Stimulated activated CD8-positive, alpha-beta memory T cell treated with anti-CD3 and anti-CD28 coated beads, Interleukin-15, amount 100 ng/mL, for 1 hour (primary cell): ENCODE data around the gene GFOD1.
"Not testable (repeated sequence)": the region's sequence is repeated elsewhere in the genome, so short reads cannot be mapped to it uniquely, and the experiment has no call there.

Experiments
- DNase-seq: peaks from one replicate; pipeline ENCODE4 v3.0.0-alpha.2; 2020; ENCODE audit warnings: low read depth

Gene GFOD1

DNA sequence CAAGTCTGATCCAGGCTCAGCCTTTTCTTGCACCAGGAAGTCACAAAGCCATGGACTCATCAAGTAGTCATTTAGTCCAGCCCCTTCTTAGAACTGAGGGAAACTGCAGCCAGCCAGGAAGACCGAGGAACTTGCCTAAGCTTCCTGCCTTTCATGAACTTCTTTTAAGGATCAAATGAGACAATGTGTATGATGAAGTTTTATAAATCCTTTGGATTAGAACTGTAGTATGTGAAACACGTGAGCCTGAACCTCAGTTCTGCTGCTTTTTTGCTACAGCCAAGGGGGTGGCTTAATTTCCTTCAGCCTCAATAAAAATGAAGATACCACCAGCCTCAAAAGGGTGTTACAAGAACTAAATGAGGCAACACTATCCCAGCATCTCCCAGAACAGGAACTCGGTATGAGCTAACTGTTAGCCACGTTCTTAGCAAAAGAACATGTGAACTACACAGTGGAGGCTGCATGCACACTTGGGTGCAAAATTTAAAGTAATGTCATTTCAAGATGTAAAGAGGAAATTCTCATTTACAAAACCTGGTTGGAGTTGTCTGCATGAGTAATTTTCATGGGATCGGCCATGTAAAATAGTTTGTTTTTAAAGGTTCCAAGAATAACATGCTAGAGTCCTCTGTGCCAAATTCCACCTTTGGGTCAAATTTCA lies 83.0 kb downstream of the GFOD1 start:
- DNase-seq: no peak

DNA sequence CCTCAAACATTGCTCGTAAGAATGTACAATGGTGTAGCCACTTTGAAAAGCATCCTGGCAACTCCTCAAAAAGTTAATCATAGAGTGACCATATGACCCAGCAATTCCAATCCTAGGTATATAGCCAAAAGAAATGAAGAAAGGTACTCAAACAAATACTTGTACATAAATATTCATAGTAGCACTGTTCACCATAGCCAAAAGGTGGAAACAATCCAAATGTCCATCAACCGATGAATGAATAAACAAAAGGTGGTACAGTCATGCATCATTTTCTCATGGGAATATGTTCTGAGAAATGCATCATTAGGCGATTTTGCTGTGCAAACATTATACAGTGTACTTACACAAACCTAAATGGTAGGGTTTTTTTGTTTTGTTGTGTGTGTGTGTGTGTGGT lies 84.7 kb downstream of the GFOD1 start:
- no peak for DNase-seq

DNA sequence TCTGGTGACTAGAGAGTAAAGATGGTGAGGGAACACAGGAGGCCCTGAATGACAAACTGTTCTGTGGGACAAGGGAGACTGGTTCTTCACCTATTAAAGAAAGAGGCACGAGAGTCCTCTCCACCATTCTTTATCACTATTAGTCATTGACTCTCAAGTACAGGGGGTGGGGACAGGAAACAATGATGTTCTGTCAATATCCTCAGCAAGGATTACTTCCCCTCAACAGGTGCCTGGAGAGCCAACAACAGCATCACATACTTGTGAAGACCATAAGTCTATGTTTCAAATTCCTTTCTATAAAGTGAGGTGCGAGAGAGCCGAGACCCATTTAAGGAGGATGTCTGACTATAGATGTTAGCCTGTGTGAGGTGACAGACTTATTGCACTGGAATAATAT lies 86.6 kb downstream of the GFOD1 start:
- DNase-seq: no peak

DNA sequence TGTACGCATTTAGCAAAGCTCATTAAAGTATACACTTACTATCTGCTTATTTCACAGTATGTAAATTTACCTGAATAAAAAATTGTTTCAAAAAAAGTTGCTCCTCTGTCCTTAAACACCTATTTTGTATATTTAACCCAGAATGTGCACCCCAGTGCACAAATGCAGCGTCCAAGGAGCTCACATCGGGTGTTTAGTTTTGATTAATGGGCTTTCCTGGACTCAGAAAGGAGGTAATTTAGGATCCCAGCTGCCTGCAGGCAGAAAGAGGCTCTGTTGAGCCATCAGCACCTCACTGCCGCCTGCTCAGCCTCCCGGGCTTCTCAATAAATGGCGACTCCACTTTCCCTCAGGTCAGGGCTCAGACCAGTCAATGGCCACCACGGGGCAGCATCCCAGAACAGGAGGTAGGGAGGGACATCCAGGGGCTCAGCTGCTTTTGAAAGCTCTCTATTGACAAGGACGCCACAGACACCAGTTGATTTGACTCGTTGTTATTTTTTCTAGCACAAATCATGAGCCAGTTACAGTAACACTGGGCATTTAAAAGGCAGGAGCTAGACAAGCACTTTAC lies 88.9 kb downstream of the GFOD1 start:
- DNase-seq: no peak

DNA sequence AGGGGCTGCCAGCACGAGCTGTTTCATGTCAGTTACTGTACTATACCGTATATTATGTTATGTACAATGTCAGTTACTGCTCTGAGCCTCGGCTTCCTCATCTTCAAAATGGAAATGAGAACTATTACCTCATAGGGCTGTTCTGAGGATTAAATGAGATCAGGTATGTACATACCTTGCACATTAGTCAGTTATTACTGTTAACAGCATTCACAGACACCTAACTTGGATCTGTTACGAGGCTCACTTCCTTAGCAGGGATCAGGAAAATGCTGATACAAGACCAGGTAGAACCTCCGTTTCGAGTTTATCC lies 89.4 kb downstream of the GFOD1 start:
- no peak for DNase-seq

DNA sequence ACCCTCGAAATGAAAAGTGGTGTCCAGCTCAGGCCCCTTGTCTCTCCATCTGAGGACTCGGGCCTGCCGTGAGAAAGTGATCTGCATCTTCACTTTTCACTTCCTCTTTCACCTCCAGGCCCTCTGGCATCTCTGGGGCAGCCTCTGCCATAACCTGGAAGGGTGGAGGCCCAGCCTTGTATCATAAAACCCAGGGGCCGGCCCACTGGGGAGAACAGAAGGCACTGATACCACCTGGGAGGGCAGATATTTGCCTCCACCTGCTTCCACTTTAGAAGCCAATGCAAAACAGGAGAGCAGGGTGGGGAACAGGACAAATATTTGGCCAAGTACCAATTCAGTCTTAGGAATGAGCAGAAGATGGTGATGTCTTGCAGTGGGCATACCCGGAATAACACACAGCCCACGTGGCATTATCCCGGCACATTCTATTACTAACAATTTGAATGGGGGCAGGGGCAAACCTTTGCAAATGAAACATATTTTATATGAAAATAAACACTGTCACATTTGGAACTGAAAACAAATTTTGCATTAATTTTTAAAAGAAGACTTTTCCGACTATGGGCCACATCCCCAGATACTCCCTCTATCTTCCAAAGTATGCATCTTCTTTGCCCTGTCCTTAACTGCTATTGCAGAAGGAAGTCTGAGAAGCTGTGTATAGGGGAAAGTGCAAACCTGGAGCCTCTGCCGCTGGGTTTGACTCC lies 89.9 kb downstream of the GFOD1 start:
- no peak for DNase-seq

DNA sequence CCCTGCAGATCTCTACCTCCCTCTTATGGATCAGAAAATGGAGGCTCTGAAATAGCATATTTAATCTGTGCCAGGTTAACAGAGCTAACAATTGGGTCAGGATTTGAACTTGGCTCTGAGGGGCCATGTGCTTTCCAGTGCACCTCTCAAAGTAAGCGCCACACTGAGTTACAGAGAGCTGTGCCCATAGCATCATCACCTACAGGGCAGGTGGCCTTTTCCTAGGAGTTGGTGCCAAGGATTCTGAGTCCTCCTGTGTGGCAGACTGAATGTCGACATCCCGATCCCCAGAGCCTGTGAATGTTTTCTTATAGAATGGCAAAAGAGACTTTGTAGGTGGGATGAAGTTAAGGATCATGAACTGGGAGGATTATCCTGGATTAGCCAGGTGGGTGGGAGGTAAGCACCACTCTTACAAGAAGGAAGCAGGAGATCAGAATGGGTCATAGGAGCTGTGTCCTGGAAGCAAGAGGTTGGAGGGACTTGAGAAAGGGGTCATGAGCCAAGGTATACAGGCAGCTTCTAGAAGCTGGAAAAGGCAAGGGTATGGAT lies 91.1 kb downstream of the GFOD1 start:
- no peak for DNase-seq

DNA sequence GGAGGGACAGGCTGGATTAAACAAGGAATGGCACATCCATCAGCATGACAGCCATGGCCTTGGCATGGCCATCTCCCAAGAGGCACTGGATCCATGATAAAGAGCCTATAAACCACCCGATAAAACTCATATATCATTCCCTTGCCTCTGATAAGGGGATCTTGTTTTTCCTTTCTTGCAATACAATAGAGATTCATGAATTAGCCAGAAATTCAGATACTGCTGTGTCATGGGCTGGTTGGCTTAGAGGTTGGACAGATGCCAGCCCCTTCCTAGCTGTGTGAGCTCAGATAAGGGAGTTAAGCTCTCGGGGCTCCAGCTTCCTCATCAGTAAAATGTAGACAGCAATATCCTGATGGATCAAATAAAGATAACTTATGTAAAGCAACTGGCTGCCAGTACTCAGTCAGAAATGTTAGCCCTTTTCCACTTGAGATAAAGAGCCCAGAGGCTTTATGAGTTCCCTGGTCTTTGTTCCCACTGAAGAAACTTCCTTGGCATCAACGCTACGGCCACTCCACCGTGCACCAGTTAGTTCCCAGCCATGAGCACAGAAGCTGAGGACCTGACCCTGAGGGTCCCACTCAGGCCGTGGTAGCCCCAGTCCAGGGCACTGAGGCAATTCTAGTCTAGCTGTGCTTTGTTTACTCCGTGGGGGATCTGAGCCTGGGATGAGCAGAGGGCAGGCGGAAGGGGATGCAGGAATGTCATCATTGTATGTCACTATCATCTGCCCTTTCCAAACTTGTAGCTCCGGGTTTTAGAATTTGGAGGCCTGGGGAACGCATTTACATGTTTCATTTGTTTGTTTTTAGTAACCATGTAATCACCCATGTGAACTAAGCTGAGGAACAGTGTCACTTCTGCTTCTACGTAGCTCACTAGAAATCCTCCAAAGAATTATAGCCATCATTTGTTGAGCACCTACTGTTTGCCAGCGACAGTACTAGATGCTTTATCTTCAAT lies 91.8 kb downstream of the GFOD1 start:
- no peak for DNase-seq

DNA sequence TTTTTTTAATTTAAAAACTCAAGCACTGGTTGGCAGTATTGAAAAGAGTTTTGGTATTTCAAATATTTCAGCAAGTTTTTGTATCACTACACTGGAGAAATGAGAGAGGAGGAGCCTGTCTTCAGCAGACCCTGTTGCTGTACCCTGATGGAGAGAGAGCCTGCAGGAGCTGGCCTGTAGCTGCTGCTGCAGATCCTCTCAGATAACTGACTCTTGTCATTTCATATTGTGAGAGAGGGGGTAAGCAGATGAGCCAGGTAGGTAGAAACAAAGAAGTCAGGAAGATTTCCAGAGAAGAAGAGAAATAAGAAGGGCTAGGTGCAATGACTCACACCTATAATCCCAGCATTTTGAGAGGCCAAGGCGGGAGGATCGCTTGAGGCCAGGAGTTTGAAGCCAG lies 94.9 kb downstream of the GFOD1 start:
- DNase-seq: no peak

DNA sequence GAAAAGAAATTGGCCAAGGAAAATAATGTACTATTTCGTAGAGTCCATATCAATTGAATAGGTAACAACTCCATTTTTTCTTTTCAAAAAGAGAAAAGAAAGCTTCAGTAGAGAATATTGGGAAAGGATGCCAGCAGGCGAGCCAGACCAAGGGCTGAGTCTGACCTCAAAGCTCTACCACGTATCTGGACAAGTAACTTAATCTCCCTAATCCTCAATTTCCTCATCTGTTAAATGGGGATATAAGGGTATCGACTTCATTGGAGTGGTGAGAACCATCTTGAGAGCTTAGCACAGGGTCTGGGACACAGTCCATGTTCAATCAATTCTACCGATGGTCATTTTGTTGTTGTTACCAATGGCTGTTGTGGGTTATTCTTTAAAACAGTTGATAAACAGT lies 95.9 kb downstream of the GFOD1 start:
- no peak for DNase-seq

DNA sequence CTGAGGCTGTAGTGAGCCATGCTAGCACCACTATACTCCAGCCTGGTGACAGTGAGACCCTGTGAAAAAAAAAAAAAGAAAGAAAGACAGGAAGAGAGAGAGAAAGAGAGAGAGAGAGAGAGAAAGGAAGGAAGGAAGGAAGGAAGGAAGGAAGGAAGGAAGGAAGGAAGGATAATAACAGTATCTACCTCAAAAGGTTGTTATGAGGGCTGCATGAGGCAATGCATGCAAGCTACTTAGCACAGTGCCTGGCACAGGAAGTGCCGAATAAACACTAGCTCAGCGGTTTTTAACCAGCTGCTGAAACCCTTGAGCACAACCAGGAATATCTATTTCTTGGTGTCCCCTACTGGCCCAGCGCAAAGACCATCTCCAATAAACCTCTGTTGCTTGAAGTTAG lies 96.7 kb downstream of the GFOD1 start:
- no peak for DNase-seq

DNA sequence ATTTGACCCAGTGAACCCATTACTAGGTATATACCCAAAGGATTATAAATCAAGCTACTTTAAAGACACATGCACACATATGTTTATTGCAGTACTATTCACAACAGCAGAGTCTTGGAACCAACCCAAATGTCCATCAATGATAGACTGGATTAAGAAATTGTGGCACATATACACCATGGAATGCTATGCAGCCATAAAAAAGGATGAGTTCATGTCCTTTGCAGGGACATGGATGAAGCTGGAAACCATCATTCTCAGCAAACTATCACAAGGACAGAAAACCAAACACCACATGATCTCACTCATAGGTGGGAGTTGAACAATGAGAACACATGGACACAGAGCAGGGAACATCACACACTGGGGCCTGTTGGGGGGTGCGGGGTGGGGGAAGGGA lies 98.2 kb downstream of the GFOD1 start:
- not testable (repeated sequence) for DNase-seq

DNA sequence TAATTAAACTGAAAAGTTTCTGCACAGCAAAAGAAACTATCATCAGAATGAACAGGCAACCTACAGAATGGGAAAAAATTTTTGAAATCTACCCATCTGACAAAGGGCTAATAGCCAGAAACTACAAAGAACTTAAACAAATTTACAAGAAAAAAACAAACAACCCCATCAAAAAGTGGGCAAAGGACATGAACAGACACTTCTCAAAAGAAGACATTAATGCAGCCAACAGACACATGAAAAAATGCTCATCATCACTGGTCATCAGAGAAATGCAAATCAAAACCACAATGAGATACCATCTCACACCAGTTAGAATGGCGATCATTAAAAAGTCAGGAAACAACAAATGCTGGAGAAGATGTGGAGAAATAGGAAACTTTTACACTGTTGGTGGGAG lies 98.6 kb downstream of the GFOD1 start:
- not testable (repeated sequence) for DNase-seq

DNA sequence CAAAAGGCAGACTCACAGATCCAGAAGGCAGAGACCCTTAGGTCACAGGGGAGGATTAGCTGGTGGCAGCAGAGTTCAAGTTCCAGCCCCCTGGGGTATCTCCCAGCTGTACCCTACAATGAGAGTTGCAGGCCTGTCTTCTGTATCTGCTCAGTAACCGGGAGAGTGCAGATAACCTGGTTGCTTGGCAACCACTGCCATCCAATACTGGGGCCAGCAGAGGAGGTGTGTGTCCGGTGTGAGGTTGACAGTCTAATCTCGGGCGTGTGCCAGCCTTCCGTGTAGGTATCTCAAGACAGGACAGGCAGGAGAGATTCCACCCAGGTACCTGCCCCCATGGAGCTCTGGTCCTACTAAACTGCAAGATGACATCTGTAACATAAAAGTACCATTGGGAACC lies 102.4 kb downstream of the GFOD1 start:
- no peak for DNase-seq

DNA sequence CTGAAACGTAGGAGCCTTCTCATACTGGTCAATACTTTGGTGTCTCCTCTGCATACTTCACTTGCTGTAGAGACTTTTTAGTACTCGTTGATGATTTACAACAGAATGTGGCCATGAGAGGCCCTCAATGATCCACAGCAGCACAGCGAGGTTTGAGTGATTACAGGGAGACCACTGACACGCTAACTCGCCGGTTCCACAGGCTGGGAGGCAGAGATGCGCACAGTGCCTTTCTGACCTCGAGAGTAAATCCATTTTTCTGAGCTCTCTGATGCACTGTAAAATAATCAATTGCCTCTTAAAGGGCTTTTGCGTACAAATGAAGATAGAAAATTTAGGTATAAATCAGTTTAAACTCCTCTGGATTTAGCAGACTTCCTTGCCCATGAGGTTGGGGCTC lies 102.9 kb downstream of the GFOD1 start:
- DNase-seq: no peak

DNA sequence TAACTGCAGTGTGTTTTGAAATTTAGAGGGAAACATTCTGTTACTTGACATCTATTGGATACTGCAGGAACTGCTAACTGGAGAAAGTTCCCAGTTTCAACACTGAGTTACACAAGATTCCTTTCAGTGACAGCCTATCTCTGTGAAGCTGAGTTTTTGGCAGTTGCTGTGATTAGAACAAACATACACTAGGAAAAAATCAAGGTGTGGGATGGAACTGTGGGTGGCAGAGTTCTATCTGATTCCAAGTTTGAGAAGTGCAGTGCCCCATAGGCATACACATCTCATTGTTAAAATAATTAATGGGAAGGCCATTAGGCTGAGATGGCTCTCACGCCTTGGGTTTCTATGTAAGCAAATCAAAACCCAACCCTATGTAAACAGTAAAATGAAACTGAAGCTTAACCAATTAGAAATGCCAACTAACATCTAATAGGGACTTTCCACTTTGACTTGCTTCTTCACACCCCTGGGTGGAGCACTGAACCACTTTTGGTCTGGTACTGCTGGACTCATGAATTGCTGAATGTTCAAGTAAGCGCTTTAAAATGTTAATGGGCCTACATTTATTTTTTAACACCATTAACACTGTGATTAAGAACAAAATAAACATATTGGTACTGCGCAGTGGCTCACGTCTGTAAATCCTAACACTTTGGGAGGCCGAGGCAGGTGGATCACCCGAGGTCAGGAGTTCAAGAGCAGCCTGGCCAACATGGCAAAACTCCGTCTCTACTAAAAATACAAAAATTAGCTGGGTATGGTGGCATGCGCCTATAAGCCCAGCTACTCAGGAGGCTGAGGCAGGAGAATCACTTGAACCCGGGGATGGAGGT lies 103.9 kb downstream of the GFOD1 start:
- DNase-seq: no peak

DNA sequence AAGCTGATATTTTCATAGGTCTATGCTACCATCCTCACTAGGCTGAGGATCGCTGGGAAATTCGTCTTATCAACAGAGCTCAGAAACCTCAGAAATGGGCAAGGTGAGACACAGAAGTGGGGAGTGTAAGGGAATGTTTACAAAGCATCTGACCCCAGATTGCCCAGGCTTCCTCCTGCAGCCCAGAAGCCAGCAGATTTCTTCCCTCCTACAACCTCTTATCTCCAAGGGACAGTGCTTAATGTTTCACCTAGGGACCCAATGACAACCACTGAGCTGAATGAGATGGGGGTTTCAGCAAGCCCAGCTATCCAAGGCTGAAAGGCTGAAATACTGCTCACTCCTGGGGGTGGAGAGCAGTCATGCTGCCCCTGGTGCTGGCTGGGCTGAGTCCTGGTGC lies 106.6 kb downstream of the GFOD1 start:
- DNase-seq: no peak

DNA sequence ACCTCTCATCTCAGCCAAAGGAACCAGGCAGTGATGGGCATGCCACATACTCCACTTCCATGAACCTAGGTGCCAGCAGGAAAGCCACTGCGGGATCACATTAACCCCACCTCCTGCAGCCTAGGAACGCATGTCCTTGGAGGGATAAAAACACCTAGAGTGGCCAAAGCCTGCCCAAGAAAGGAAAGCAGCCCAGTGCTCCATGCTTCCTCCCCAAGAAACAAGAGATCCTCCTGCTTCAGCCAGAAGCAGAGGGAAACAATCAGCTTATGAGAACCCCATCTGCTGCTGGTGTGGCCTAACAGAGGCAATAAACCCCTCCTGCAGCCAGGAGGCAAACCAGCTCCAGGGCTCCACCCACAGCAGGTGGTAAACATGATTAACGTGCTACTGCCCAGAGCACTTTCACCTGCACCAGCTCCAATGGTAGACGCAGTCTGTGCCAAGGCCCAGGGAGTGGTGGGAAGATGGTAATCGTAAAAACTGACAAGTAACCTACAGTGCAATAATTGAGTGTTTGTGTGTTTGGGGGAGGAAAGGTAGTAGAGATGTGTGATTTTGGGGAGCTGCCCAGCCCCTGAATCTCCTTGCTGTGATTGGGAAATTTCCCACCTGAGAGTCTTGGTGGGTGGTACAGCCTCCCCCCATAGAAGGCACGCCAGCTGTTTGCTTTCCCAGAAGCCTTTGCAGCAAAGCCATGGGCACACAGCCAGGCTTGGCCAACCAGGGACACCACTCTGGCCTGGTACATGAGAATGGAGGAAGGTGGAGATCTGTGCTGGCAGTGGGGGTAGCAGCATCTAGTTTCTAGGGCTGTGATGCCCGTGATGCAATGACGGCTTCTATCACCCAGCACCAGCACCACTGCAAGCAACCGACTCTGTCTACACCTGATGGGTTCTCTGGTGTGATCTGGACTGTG lies 108.5 kb downstream of the GFOD1 start:
- DNase-seq: no peak

DNA sequence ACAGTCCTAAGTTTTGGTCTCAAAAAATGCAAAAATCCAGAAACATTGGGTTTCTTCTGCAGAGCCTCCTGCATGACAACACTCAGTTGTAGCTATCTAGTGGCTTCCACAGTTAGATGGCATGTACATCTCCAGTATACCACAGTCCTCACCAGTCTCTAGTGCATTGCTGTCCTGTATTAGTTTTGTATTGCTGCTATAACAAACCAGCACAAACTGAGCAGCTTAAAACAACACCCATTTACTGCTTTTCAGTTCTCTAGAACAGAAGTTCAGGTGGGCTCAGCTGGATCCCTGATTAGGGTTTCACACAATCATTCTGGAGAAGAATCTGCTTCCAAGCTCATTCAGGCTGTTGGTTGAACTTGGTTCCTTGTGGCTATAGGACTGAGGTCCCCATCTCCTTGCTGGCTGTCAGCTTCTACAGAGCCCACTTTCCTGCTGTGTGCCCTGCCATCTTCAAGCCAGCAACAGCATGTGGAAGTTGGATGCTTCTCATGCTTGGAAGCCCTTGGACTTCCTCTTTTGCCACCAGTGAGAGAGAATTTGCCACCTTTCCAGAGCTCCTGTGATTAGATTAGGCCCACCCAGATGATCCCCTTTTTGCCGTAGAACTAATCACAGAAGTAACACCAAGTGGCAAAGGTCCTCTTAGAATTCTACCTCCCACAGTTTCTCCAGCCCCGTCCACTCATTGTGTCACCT lies 110.2 kb downstream of the GFOD1 start:
- no peak for DNase-seq
